Measurements from ENCODE around the gene GPC3.

DNA sequence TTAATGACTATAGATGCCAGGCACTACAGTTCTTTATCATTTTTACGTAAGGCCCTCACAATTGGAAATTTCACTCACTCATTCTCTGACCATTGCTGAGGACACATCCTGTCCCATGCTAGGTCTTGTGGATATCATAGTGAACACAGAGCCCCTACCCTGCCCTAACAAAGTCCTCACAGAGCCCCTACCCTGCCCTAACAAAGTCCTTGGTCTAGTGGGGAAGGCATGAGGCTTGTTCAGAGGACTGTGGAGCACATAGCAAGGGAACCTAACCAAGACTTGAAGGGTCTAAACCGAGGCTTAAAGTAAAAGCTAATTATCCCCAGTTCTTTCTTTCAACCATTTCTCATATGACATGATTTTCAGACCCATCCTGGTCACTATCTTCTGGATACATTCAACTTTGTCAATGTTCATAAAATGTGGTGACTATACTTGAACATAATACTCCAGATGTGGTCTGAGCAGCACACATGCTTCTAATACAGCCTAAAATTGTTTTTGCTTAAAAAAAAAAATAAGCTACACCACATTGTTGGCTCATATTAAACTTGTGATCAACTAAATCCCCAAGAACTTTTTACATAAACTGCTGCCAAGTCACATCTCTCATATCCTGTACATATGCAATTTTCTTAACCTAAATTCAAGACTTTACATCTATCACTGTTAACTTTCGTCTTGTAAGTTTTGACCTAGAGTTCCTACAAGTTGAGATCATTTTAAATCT, 77.0 kb downstream of the GPC3 start:
- TF ChIP-seq, protein P1, sequence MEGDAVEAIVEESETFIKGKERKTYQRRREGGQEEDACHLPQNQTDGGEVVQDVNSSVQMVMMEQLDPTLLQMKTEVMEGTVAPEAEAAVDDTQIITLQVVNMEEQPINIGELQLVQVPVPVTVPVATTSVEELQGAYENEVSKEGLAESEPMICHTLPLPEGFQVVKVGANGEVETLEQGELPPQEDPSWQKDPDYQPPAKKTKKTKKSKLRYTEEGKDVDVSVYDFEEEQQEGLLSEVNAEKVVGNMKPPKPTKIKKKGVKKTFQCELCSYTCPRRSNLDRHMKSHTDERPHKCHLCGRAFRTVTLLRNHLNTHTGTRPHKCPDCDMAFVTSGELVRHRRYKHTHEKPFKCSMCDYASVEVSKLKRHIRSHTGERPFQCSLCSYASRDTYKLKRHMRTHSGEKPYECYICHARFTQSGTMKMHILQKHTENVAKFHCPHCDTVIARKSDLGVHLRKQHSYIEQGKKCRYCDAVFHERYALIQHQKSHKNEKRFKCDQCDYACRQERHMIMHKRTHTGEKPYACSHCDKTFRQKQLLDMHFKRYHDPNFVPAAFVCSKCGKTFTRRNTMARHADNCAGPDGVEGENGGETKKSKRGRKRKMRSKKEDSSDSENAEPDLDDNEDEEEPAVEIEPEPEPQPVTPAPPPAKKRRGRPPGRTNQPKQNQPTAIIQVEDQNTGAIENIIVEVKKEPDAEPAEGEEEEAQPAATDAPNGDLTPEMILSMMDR (IDR thresholded peaks at IDR 0.05; ENCODE audit: extremely low read depth in 1 of 2, insufficient read depth in 1 of 2, low read depth in 1 of 2, low read length in 2 of 2), result no peak
- TF ChIP-seq POLR2A (IDR thresholded peaks at IDR 0.05; ENCODE audit: low read depth, low read length), result no peak
- TF ChIP-seq POLR2AphosphoS5 (IDR thresholded peaks at IDR 0.05; ENCODE audit: insufficient read depth, low read depth, low read length), result no peak
- no peak for TF ChIP-seq JUN (IDR thresholded peaks at IDR 0.05; ENCODE audit: borderline replicate concordance, insufficient read depth, insufficient read length, low read depth)
- TF ChIP-seq MYC (IDR thresholded peaks at IDR 0.05; ENCODE audit: low read depth, low read length), result no peak
